Keratinocyte (primary cell): ENCODE measurements around the gene CNOT3. TPM values are rescaled to one million over a fixed set of nuclear protein-coding genes. Genes with fewer than 3 reads are reported as not detected.
A peak's percentile ranks its signal among the peaks of the same experiment; 100 is the strongest.

ENCODE experiments used
- DNase-seq: peaks from one replicate; pipeline ENCODE4 v3.0.0-alpha.2; 2011; ENCODE audit warnings: low read depth, missing footprints, low spot score
- FAIRE-seq: peaks from 2 replicates; lab custom pipeline; 2011; peaks lifted over from hg19 to GRCh38; lab: Jason Lieb, UNC
- H2AFZ ChIP-seq: 2 replicates; pipeline ENCODE4 v1.6.0; 2012; ENCODE audit warnings: low read length, control low read depth, inconsistent platforms; ENCODE audit not compliant: control insufficient read depth
- H3K27ac ChIP-seq: 2 replicates; pipeline ENCODE4 v1.5.1; 2011; ENCODE audit warnings: low read length; ENCODE audit not compliant: control insufficient read depth, insufficient read depth
- H3K27me3 ChIP-seq: 3 replicates; pipeline ENCODE4 v1.6.0; 2011; ENCODE audit warnings: low read length; ENCODE audit not compliant: control insufficient read depth, insufficient read depth; ENCODE audit errors: extremely low read depth
- H3K36me3 ChIP-seq, 2 experiments: 2 replicates in 1 of 2; 3 replicates in 1 of 2; pipeline ENCODE4 v1.5.1; 2011; ENCODE audit warnings: low read length in 2 of 2, mild to moderate bottlenecking in 1 of 2; ENCODE audit not compliant: control insufficient read depth in 2 of 2, insufficient read depth in 2 of 2; ENCODE audit errors: extremely low read depth in 1 of 2
- H3K4me1 ChIP-seq: 3 replicates; pipeline ENCODE4 v1.5.1; 2011; ENCODE audit warnings: low read length; ENCODE audit not compliant: control insufficient read depth, insufficient read depth; ENCODE audit errors: extremely low read depth
- H3K4me2 ChIP-seq: 3 replicates; pipeline ENCODE4 v1.6.0; 2011; ENCODE audit warnings: low read depth, low read length; ENCODE audit not compliant: control insufficient read depth, insufficient read depth; ENCODE audit errors: extremely low read depth
- H3K4me3 ChIP-seq, 3 experiments: fragments of 200-600 bp in 1 of 3; sonication (generic) in 1 of 3; 2 replicates in 2 of 3; 3 replicates in 1 of 3; pipeline ENCODE4 v1.5.1; 2011 to 2016; ENCODE audit warnings: low read length in 3 of 3, mild to moderate bottlenecking in 3 of 3, control low read depth in 2 of 3, inconsistent platforms in 1 of 3, low read depth in 1 of 3, mixed read lengths in 1 of 3, mixed run types in 1 of 3, moderate library complexity in 1 of 3; ENCODE audit not compliant: control insufficient read depth in 2 of 3, insufficient read depth in 2 of 3; ENCODE audit errors: extremely low read depth in 1 of 3
- H3K79me2 ChIP-seq: 2 replicates; pipeline ENCODE4 v1.6.0; 2012; ENCODE audit warnings: low read length; ENCODE audit not compliant: control insufficient read depth, insufficient read depth
- H3K9ac ChIP-seq: 3 replicates; pipeline ENCODE4 v1.6.0; 2011; ENCODE audit warnings: low read length; ENCODE audit not compliant: control insufficient read depth, insufficient read depth; ENCODE audit errors: extremely low read depth
- H3K9me1 ChIP-seq: 3 replicates; pipeline ENCODE4 v1.6.0; 2011; ENCODE audit warnings: low read length; ENCODE audit not compliant: control insufficient read depth, insufficient read depth; ENCODE audit errors: extremely low read depth
- H3K9me3 ChIP-seq: 2 replicates; pipeline ENCODE4 v1.5.1; 2012; ENCODE audit warnings: low read depth, low read length; ENCODE audit not compliant: control insufficient read depth
- H4K20me1 ChIP-seq: 3 replicates; pipeline ENCODE4 v1.6.0; 2011; ENCODE audit warnings: low read length; ENCODE audit not compliant: control insufficient read depth, insufficient read depth; ENCODE audit errors: extremely low read depth
- EZH2 ChIP-seq: IDR thresholded peaks from one replicate; pipeline ENCODE4 v1.6.1; 2012; ENCODE audit warnings: inconsistent platforms, mild to moderate bottlenecking, low read length, moderate library complexity
- dilution Hi-C: fragments of 300-500 bp; cut with MboI; formaldehyde crosslinking; loops from one replicate; pipeline ENCODE4 v1.7.0; 2020; ENCODE audit warnings: low sequenced_read_pairs; ENCODE audit not compliant: extremely low pct_ligation_motif_present
- polyA plus RNA-seq, 5 experiments: library from polyadenylated mRNA; depleted of rRNA in 3 of 5; stranded (reverse) in 3 of 5; stranded (forward) in 1 of 5; unstranded in 1 of 5; fragments of >200 nt; gene quantifications; 1 replicate in 1 of 5; 2 replicates in 3 of 5; 3 replicates in 1 of 5; pipeline versions ENCODE4 v1.2.1 to v1.2.3, GENCODE V29; 2011 to 2012; ENCODE audit warnings: missing spikeins in 2 of 5, low read depth in 1 of 5, low replicate concordance in 1 of 5
- TF ChIP-seq, protein P1 (sequence below), 3 experiments: IDR thresholded peaks in 1 of 3; conservative IDR thresholded peaks in 1 of 3; optimal IDR thresholded peaks in 1 of 3; 2 replicates in 2 of 3; 3 replicates in 1 of 3; pipeline versions ENCODE3 to v1.5.1; 2011; ENCODE audit warnings: low read length in 3 of 3, mild to moderate bottlenecking in 3 of 3, moderate library complexity in 2 of 3, control low read depth in 1 of 3, inconsistent platforms in 1 of 3; ENCODE audit not compliant: insufficient read depth in 2 of 3; ENCODE audit errors: extremely low read depth in 1 of 3

The CNOT3 gene
- polyA plus RNA-seq, 1 donor (not counting 4 experiments of a cell fraction or from before 2014, with no cell fraction given) = 8.6 TPM

DNA sequence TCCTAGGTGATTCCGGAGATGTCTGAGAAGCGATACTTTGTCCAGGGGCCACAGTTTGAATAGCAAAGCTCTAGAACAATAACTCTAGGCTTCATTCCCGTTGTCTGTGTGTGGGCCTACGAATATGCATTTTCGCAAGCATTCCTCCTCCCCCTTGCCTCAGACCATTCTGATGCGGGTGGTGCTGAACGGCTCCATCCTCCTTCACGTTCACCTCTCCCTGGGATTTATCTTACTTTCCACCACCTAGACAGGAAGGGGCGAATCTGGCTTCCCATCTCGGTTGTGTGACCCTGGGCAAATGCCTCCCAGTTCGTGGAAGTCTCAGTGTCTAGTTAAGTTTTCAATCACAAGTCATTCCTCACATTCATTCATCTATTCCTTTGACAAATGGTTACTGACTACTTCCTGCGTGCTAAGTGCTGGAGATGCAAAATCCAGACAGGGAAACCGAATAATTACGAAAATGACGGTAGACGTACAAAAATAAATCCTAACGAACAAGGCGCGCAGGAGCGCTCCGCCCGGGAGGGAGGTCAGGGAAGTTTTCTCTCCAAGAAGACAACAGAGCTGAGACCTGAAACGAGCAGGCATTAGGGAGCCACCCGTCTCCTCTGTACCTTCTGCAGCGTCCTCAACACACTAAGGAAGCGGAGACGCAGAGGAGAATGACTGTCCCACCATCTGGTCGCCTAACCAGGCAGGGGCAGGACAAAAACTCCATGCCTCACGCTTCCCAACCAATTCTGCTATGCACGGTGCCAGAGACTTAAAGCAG lies 1.3 kb upstream of the CNOT3 start:
- peak overlapping the region; percentile 73 for H3K27ac ChIP-seq
- FAIRE-seq = peak; percentile 46
- peak overlapping the region; percentile 48 to 91 (median 75) for H3K4me3 ChIP-seq
- H4K20me1 ChIP-seq = peaks cover 2% of the 10 kb centered on the region
- H3K4me1 ChIP-seq = peaks cover 21% of the 10 kb centered on the region
- H3K36me3 ChIP-seq = peaks cover 10 to 11% of the 10 kb centered on the region in 2 experiments
- no peaks in the 10 kb centered on the region for H3K9me1 ChIP-seq
- dilution Hi-C loops = no loop called here
- H3K27me3 ChIP-seq = no peaks in the 10 kb centered on the region
- H3K4me2 ChIP-seq = peak overlapping the region; percentile 98
- H2AFZ ChIP-seq = peak overlapping the region; percentile 89
- TF ChIP-seq EZH2 = no peak
- TF ChIP-seq, protein P1, sequence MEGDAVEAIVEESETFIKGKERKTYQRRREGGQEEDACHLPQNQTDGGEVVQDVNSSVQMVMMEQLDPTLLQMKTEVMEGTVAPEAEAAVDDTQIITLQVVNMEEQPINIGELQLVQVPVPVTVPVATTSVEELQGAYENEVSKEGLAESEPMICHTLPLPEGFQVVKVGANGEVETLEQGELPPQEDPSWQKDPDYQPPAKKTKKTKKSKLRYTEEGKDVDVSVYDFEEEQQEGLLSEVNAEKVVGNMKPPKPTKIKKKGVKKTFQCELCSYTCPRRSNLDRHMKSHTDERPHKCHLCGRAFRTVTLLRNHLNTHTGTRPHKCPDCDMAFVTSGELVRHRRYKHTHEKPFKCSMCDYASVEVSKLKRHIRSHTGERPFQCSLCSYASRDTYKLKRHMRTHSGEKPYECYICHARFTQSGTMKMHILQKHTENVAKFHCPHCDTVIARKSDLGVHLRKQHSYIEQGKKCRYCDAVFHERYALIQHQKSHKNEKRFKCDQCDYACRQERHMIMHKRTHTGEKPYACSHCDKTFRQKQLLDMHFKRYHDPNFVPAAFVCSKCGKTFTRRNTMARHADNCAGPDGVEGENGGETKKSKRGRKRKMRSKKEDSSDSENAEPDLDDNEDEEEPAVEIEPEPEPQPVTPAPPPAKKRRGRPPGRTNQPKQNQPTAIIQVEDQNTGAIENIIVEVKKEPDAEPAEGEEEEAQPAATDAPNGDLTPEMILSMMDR (optimal IDR thresholded peaks at IDR 0.05 in 1 of 3, IDR thresholded peaks at IDR 0.05 in 1 of 3, conservative IDR thresholded peaks at IDR 0.05 in 1 of 3; ENCODE audit: extremely low read depth in 1 of 3, insufficient read depth in 2 of 3, low read length in 3 of 3) = no peak
- H3K79me2 ChIP-seq = peaks cover 34% of the 10 kb centered on the region
- H3K9me3 ChIP-seq = no peaks in the 10 kb centered on the region
- DNase-seq = no peak
- peak overlapping the region; percentile 78 for H3K9ac ChIP-seq

DNA sequence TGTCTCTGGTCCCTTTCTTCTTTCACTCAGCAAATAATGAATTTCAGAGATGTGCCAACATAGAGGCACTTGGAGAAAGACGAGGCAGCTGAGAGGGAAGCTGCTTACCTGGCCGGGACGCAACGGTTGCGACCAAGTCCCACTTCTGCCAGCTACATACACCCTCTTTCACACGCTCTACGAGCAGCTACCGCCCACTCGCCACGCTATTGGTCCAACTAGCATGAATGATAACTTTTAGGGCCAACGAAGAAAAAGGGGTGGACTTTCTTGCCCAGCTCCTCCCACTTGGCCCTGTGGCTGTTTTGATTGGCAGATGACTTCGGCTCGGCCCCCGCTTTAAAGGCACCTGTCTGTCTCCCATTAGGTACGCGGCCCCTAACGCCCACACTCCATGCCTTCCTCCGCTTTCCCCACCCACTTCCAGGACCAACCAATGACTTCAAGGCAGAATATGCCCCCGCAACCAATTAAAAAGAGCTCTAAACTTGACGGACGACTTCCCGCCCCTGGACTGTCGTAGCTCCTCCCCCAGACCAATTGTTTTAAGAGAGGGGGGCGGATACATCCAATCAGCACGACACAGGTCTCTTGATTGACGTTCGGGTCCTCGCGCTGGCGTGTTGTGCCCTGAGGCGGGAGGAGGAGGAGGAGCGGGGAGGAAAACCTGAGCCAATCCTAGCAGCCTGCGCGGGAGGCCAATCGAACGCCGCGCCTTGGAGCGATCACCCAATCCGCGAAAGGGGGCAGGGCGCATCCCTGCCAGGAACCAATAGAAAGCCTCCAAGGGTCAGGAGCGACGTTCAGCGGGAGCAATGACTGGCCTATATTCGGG lies 481 bp upstream of the CNOT3 start:
- Histone ChIP-seq H3K9me3 (no peaks in the 10 kb centered on the region), H3K27me3 (no peaks in the 10 kb centered on the region), H3K27ac (peak overlapping the region; percentile 81), H3K36me3 (peaks cover 7 to 14% of the 10 kb centered on the region in 2 experiments), H2AFZ (peak overlapping the region; percentile 89), H3K9ac (peak overlapping the region; percentile 86), H3K4me2 (peak overlapping the region; percentile 98), H3K9me1 (no peaks in the 10 kb centered on the region), H3K4me3 (peak overlapping the region; percentile 83 to 91 (median 86)), H3K4me1 (peaks cover 21% of the 10 kb centered on the region), H4K20me1 (peaks cover 9% of the 10 kb centered on the region), H3K79me2 (peaks cover 42% of the 10 kb centered on the region)
- dilution Hi-C loops = no loop called here
- FAIRE-seq (peak; percentile 94), DNase-seq (peak; percentile 100)
- no peak for TF ChIP-seq EZH2
- TF ChIP-seq, protein P1 (optimal IDR thresholded peaks at IDR 0.05 in 1 of 3, IDR thresholded peaks at IDR 0.05 in 1 of 3, conservative IDR thresholded peaks at IDR 0.05 in 1 of 3; ENCODE audit: extremely low read depth in 1 of 3, insufficient read depth in 2 of 3, low read length in 3 of 3) = no peak
